ENCODE data around the gene MAVS. TPM values are rescaled to one million over a fixed set of nuclear protein-coding genes. Genes with fewer than 3 reads are reported as not detected.

Gene MAVS
- total and polyA plus RNA-seq, 9 of the 15 experiments (the other 6 are each of a cell fraction or from before 2014, with no cell fraction given), result 1.6 to 22.0 (median 11.3) TPM

DNA sequence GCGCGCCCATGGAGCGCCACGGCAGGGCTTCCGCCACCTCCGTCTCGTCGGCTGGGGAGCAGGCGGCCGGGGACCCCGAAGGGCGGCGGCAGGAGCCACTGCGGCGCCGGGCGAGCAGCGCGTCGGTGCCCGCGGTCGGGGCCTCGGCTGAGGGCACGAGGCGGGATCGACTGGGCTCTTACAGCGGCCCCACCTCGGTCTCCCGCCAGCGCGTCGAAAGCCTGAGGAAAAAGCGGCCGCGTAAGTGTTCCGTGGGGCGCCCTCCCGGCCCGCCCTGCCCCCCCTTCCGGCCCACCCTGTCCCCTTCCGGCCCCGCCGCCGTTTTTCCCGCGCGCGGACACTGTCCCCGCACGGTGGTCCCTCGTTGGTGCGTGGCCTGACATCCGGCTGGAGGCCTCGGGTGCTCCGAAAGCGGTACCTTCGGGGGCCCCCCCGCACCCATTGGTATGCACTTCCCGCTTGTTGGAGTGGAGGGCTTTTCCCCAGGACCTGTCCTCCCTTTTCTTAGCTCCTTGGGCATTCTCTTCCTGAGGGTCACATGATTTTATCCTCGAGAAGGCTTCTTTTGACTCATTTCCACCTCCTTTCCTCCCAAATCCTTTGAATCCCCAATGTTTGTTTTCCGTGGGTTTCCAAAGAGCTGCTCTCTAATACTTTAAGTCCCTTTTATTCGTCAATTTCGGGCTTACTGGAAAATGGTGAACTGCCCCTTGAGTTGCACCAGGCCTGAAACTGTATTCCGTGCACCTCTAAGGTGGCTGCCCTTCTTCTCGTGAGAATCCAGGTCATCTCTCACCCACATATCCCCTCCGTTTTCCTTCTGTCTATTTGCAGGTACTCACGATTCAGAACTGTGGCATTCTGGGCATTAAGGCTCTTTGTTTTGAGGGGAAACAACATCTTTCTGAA is 43.1 kb downstream of the MAVS start (continued):
- TF ChIP-seq, protein P1, sequence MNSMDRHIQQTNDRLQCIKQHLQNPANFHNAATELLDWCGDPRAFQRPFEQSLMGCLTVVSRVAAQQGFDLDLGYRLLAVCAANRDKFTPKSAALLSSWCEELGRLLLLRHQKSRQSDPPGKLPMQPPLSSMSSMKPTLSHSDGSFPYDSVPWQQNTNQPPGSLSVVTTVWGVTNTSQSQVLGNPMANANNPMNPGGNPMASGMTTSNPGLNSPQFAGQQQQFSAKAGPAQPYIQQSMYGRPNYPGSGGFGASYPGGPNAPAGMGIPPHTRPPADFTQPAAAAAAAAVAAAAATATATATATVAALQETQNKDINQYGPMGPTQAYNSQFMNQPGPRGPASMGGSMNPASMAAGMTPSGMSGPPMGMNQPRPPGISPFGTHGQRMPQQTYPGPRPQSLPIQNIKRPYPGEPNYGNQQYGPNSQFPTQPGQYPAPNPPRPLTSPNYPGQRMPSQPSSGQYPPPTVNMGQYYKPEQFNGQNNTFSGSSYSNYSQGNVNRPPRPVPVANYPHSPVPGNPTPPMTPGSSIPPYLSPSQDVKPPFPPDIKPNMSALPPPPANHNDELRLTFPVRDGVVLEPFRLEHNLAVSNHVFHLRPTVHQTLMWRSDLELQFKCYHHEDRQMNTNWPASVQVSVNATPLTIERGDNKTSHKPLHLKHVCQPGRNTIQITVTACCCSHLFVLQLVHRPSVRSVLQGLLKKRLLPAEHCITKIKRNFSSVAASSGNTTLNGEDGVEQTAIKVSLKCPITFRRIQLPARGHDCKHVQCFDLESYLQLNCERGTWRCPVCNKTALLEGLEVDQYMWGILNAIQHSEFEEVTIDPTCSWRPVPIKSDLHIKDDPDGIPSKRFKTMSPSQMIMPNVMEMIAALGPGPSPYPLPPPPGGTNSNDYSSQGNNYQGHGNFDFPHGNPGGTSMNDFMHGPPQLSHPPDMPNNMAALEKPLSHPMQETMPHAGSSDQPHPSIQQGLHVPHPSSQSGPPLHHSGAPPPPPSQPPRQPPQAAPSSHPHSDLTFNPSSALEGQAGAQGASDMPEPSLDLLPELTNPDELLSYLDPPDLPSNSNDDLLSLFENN (IDR thresholded peaks at IDR 0.05; ENCODE audit: low read depth in 2 of 2, low read length in 2 of 2), result no peak
- TF ChIP-seq GABPA (tag; conservative IDR thresholded peaks at IDR 0.05; ENCODE audit: low read depth), result peak; percentile 82
- peak; percentile 25 for TF ChIP-seq KDM5B (IDR thresholded peaks at IDR 0.05; ENCODE audit: insufficient replicate concordance, low read depth, low read length)
- TF ChIP-seq BRF2 (IDR thresholded peaks at IDR 0.05; ENCODE audit: borderline replicate concordance, insufficient read depth, insufficient read length), result no peak
- no peak for TF ChIP-seq SAP30 (IDR thresholded peaks at IDR 0.05; ENCODE audit: borderline replicate concordance, insufficient read depth, low read depth, low read length, poor library complexity, severe bottlenecking)
- TF ChIP-seq TAL1 (IDR thresholded peaks at IDR 0.05), result no peak
- TF ChIP-seq TGIF2 (CRISPR knock-in tag; IDR thresholded peaks at IDR 0.05), result no peak
- no peak for TF ChIP-seq ZNF696 (CRISPR knock-in tag; conservative IDR thresholded peaks at IDR 0.05)
- TF ChIP-seq ZNF408 (CRISPR knock-in tag; IDR thresholded peaks at IDR 0.05; ENCODE audit: low read depth), result no peak
- TF ChIP-seq ZBTB17 (CRISPR knock-in tag; IDR thresholded peaks at IDR 0.05), result 0 out of 2 replicates have a peak, but pooled peaks have one; percentile 5
- peak; percentile 53 for TF ChIP-seq ZNF592 (IDR thresholded peaks at IDR 0.05)
- 0 out of 4 replicates have a peak, but pooled peaks of 1 of the 2 experiments have one; percentile 8 for TF ChIP-seq SIN3A (IDR thresholded peaks at IDR 0.05; ENCODE audit: borderline replicate concordance in 2 of 2, control insufficient read depth in 1 of 2, low read depth in 2 of 2, low read length in 2 of 2)
- no peak for TF ChIP-seq RFX7 (CRISPR knock-in tag; IDR thresholded peaks at IDR 0.05)
- TF ChIP-seq GTF2E2 (tag; IDR thresholded peaks at IDR 0.05), result 0 out of 2 replicates have a peak, but pooled peaks have one; percentile 51
- no peak for TF ChIP-seq RBM39 (optimal IDR thresholded peaks at IDR 0.05; ENCODE audit: low read depth, low read length)
- peak; percentile 46; the same call in 1 of the 2 replicates for TF ChIP-seq TOE1 (IDR thresholded peaks at IDR 0.05; ENCODE audit: borderline replicate concordance)
- TF ChIP-seq TOE1 (CRISPR knock-in tag; IDR thresholded peaks at IDR 0.05; ENCODE audit: borderline replicate concordance, low read depth), result no peak
